Naive thymus-derived CD4-positive, alpha-beta T cell (primary cell): ENCODE data around the gene CYB561D1. TPM values are rescaled to one million over a fixed set of nuclear protein-coding genes. Genes with fewer than 3 reads are reported as not detected.

Source experiments
- ATAC-seq: fragments of 150-1000 bp; cut with Tn5 transposase; 2 replicates; pipeline ENCODE4 v1.10.0; 2021; ENCODE audit warnings: mild to moderate bottlenecking, moderate library complexity
- CTCF ChIA-PET: fragments of 350-600 bp; sonication (Branson Sonifier 250); formaldehyde crosslinking; loops from one replicate; lab custom pipeline; 2021; ENCODE audit warnings: antibody characterized with exemption; lab: Charles Lee
- POLR2A ChIA-PET: fragments of 350-600 bp; sonication (Branson Sonifier 250); formaldehyde crosslinking; loops from one replicate; lab custom pipeline; 2021; ENCODE audit warnings: antibody characterized with exemption, inconsistent platforms; lab: Charles Lee
- DNase-seq, 9 donors: peaks; one replicate each; pipeline versions ENCODE4 v3.0.0 to v3.0.0-alpha.2; 2020 to 2022; ENCODE audit warnings: mixed read lengths in 1 of 9
- H3K27ac ChIP-seq: one replicate; pipeline ENCODE4 v1.7.0; 2013; ENCODE audit warnings: mild to moderate bottlenecking, low read depth, low read length, moderate library complexity
- H3K27me3 ChIP-seq, 2 donors: one replicate each; pipeline ENCODE4 v1.7.0; 2013; ENCODE audit warnings: low read length in 2 of 2, mild to moderate bottlenecking in 2 of 2, moderate library complexity in 2 of 2; ENCODE audit not compliant: control insufficient read depth in 2 of 2, insufficient read depth in 2 of 2
- H3K36me3 ChIP-seq, 3 experiments: 1 replicate in 2 of 3; 2 replicates in 1 of 3; pipeline ENCODE4 v1.7.0; 2013; ENCODE audit warnings: low read length in 3 of 3, mild to moderate bottlenecking in 3 of 3, moderate library complexity in 1 of 3; ENCODE audit not compliant: insufficient read depth in 3 of 3, control insufficient read depth in 2 of 3
- H3K4me1 ChIP-seq, 2 donors: one replicate each; pipeline ENCODE4 v1.7.0; 2013; ENCODE audit warnings: low read length in 2 of 2, mild to moderate bottlenecking in 2 of 2, moderate library complexity in 1 of 2; ENCODE audit not compliant: control insufficient read depth in 2 of 2, insufficient read depth in 2 of 2
- H3K4me3 ChIP-seq: 2 replicates; pipeline ENCODE4 v1.7.0; 2013; ENCODE audit warnings: mild to moderate bottlenecking, low read length
- H3K9me3 ChIP-seq, 3 experiments: 1 replicate in 2 of 3; 2 replicates in 1 of 3; pipeline ENCODE4 v1.7.0; 2013; ENCODE audit warnings: low read length in 3 of 3; ENCODE audit not compliant: control insufficient read depth in 2 of 3
- H3K27ac Mint-ChIP-seq, 9 donors: one replicate each; pipeline ENCODE4 v1.8.0; 2020 to 2022; ENCODE audit warnings: mixed read lengths in 9 of 9, mild to moderate bottlenecking in 8 of 9, moderate library complexity in 5 of 9, inconsistent platforms in 2 of 9
- H3K27me3 Mint-ChIP-seq, 5 donors: one replicate each; pipeline ENCODE4 v1.8.0; 2021 to 2022; ENCODE audit warnings: mixed read lengths in 5 of 5, mild to moderate bottlenecking in 1 of 5
- H3K36me3 Mint-ChIP-seq, 5 donors: one replicate each; pipeline ENCODE4 v1.8.0; 2020 to 2022; ENCODE audit warnings: mixed read lengths in 5 of 5, mild to moderate bottlenecking in 3 of 5, inconsistent platforms in 1 of 5
- H3K4me1 Mint-ChIP-seq, 7 donors: one replicate each; pipeline ENCODE4 v1.8.0; 2020 to 2022; ENCODE audit warnings: mixed read lengths in 7 of 7, mild to moderate bottlenecking in 3 of 7, inconsistent platforms in 1 of 7
- H3K4me3 Mint-ChIP-seq, 10 donors: one replicate each; pipeline ENCODE4 v1.8.0; 2020 to 2022; ENCODE audit warnings: mild to moderate bottlenecking in 10 of 10, mixed read lengths in 10 of 10, moderate library complexity in 6 of 10, inconsistent platforms in 2 of 10
- H3K9me3 Mint-ChIP-seq, 11 donors: one replicate each; pipeline ENCODE4 v1.8.0; 2020 to 2022; ENCODE audit warnings: mixed read lengths in 11 of 11, mild to moderate bottlenecking in 4 of 11, inconsistent platforms in 1 of 11, moderate library complexity in 1 of 11
- intact Hi-C, 2 donors: fragments of 100-400 bp; cut with micrococcal nuclease; formaldehyde crosslinking; loops; one replicate each; pipeline ENCODE4 v1.15.1; 2023
- polyA plus RNA-seq, 2 donors: library from polyadenylated mRNA; unstranded; fragments of 300-500 nt; fragmentation: Illumina TruSeq; gene quantifications; one replicate each; pipeline ENCODE4 v1.2.3, GENCODE V29; 2021
- total RNA-seq, 6 experiments: library from RNA in 5 of 6; stranded (reverse) in 5 of 6; gene quantifications; 1 replicate in 5 of 6; 2 replicates in 1 of 6; pipeline ENCODE4 v1.2.3 and lab custom pipeline; 2021 to 2026

The CYB561D1 gene
- total and polyA plus RNA-seq, 7 experiments from 2014 or later, result 13.5 to 41.5 (median 24.1) TPM

GRCh38 chr1:109539676-109540075 lies 45.8 kb downstream of the CYB561D1 start, which contains the start of gene GPR61:
Gene GPR61, plus strand, starts transcription at chr1:109539872. Its CDS starts 3,151 bp downstream, at chr1:109543023.
- Mint-ChIP-seq H3K4me3 (no peak within 1 kb of the TSS), H3K9me3 (no peaks in the 10 kb centered on the region), H3K36me3 (no peaks in the 10 kb centered on the region), H3K4me1 (peaks cover 0 to 5% (median 0%) of the 10 kb centered on the region in 7 donors), H3K27ac (no peak within 1 kb of the TSS), H3K27me3 (no peaks in the 10 kb centered on the region)
- Histone ChIP-seq H3K4me1 (no peaks in the 10 kb centered on the region), H3K4me3 (no peak within 1 kb of the TSS), H3K9me3 (no peaks in the 10 kb centered on the region), H3K27me3 (no peaks in the 10 kb centered on the region), H3K36me3 (no peaks in the 10 kb centered on the region), H3K27ac (no peak within 1 kb of the TSS)
- ChIA-PET CTCF (interaction anchor here (21.5 kb wide), 1 partner anchor 42 kb away, joined by 1240 read pairs; the partner anchor contains the start of genes AMIGO1, ATXN7L2 and CYB561D1), POLR2A (interaction anchor here (1.0 kb wide), 1 partner anchor 85 kb away, joined by 4 read pairs; no protein-coding TSS in a partner anchor)
- DNase-seq, result no peak
- intact Hi-C loops, result no loop called here
- ATAC-seq, result no peak

- Histone ChIP-seq H3K27ac (no peak overlapping the region), H3K27me3 (no peaks in the 10 kb centered on the region), H3K36me3 (no peaks in the 10 kb centered on the region), H3K4me1 (no peaks in the 10 kb centered on the region), H3K4me3 (no peak overlapping the region), H3K9me3 (no peaks in the 10 kb centered on the region)
- ChIA-PET POLR2A (interaction anchor here (1.2 to 2.8 kb wide), 2 partner anchors 47 to 52 kb away, joined by 3 to 6 read pairs; partner anchors contain the start of gene CYB561D1), CTCF (interaction anchor here (0.8 to 21.5 kb wide), 5 partner anchors 9 to 443 kb away, joined by 3 to 1240 read pairs (median 4); partner anchors contain the start of genes AHCYL1, AMIGO1, ATXN7L2 and CYB561D1)
- Mint-ChIP-seq H3K4me1 (peaks cover 0 to 6% (median 4%) of the 10 kb centered on the region in 7 donors), H3K27me3 (no peaks in the 10 kb centered on the region), H3K9me3 (no peaks in the 10 kb centered on the region), H3K27ac (no peak overlapping the region), H3K36me3 (no peaks in the 10 kb centered on the region), H3K4me3 (no peak overlapping the region)
- no peak for DNase-seq
- no peak for ATAC-seq
- intact Hi-C loops, result no loop called here
These were observed 47.2 kb downstream of the CYB561D1 start for GRCh38 chr1:109541102-109541501.

GRCh38 chr1:109542657-109543056 lies 48.8 kb downstream of the CYB561D1 start:
- Mint-ChIP-seq H3K36me3 (no peaks in the 10 kb centered on the region), H3K27ac (peak overlapping the region in 1 of 9 donors; percentile 36), H3K9me3 (no peaks in the 10 kb centered on the region), H3K27me3 (no peaks in the 10 kb centered on the region), H3K4me1 (peaks cover 3 to 20% (median 18%) of the 10 kb centered on the region in 7 donors), H3K4me3 (no peak overlapping the region)
- H3K36me3 ChIP-seq, result no peaks in the 10 kb centered on the region
- DNase-seq, result no peak
- POLR2A ChIA-PET, result interaction anchor here (1.2 to 2.8 kb wide), 2 partner anchors 49 to 54 kb away, joined by 3 to 6 read pairs; partner anchors contain the start of gene CYB561D1
- intact Hi-C loops, result no loop called here
- H3K9me3 ChIP-seq, result no peaks in the 10 kb centered on the region
- H3K27ac ChIP-seq, result no peak overlapping the region
- CTCF ChIA-PET, result interaction anchor here (2.3 to 21.5 kb wide), 2 partner anchors 10 to 45 kb away, joined by 12 to 1240 read pairs; partner anchors contain the start of genes AMIGO1, ATXN7L2 and CYB561D1
- ATAC-seq, result no peak
- H3K27me3 ChIP-seq, result no peaks in the 10 kb centered on the region
- peaks cover 9 to 14% of the 10 kb centered on the region in 2 donors for H3K4me1 ChIP-seq
- H3K4me3 ChIP-seq, result no peak overlapping the region

- peaks cover 0 to 1% (median 0%) of the 10 kb centered on the region in 5 donors for H3K36me3 Mint-ChIP-seq
- Histone ChIP-seq H3K4me1 (peaks cover 9 to 15% of the 10 kb centered on the region in 2 donors), H3K9me3 (no peaks in the 10 kb centered on the region), H3K4me3 (no peak overlapping the region), H3K36me3 (peaks cover 0 to under 1% (median 0%) of the 10 kb centered on the region in 3 experiments), H3K27ac (no peak overlapping the region), H3K27me3 (no peaks in the 10 kb centered on the region)
- intact Hi-C loops, result no loop called here
- H3K4me3 Mint-ChIP-seq, result no peak overlapping the region
- peaks cover 0 to 2% (median 0%) of the 10 kb centered on the region in 11 donors for H3K9me3 Mint-ChIP-seq
- ATAC-seq (no peak), DNase-seq (no peak)
- H3K27me3 Mint-ChIP-seq, result no peaks in the 10 kb centered on the region
- H3K27ac Mint-ChIP-seq, result no peak overlapping the region
- ChIA-PET CTCF (interaction anchor here (1.3 to 21.5 kb wide), 7 partner anchors 46 to 441 kb away, joined by 3 to 1240 read pairs (median 46); partner anchors contain the start of genes AHCYL1, AMIGO1, ATXN7L2 and CYB561D1), POLR2A (interaction anchor here (1.2 kb wide), 1 partner anchor 91 kb away, joined by 3 read pairs; no protein-coding TSS in a partner anchor)
- peaks cover 3 to 23% (median 19%) of the 10 kb centered on the region in 7 donors for H3K4me1 Mint-ChIP-seq
These were observed 49.5 kb downstream of the CYB561D1 start for GRCh38 chr1:109543283-109543987.

- POLR2A ChIA-PET, result interaction anchor here (1.1 to 1.2 kb wide), 3 partner anchors 82 to 96 kb away, joined by 3 read pairs; no protein-coding TSS in a partner anchor
- H3K4me3 Mint-ChIP-seq, result no peak overlapping the region
These were observed 50.3 kb downstream of the CYB561D1 start for GRCh38 chr1:109543988-109544735.

More at GRCh38 chr1:109543988-109544735, 50.3 kb downstream of the CYB561D1 start:
- Mint-ChIP-seq H3K27me3 (no peaks in the 10 kb centered on the region), H3K36me3 (peaks cover 0 to 6% (median 0%) of the 10 kb centered on the region in 5 donors), H3K9me3 (peaks cover 0 to 3% (median 0%) of the 10 kb centered on the region in 11 donors), H3K4me1 (peaks cover 6 to 31% (median 24%) of the 10 kb centered on the region in 7 donors), H3K27ac (peak overlapping the region in 2 of 9 donors; percentile 56 to 57)
- H3K4me3 ChIP-seq, result no peak overlapping the region
- H3K36me3 ChIP-seq, result peaks cover 0 to 5% (median 0%) of the 10 kb centered on the region in 3 experiments
- H3K27ac ChIP-seq, result no peak overlapping the region
- intact Hi-C loops, result no loop called here
- CTCF ChIA-PET, result interaction anchor here (1.3 to 21.5 kb wide), 8 partner anchors 12 to 440 kb away, joined by 3 to 1240 read pairs (median 30); partner anchors contain the start of genes AHCYL1, AMIGO1, ATXN7L2 and CYB561D1
- DNase-seq, result no peak
- H3K4me1 ChIP-seq, result peaks cover 9 to 17% of the 10 kb centered on the region in 2 donors
- H3K27me3 ChIP-seq, result no peaks in the 10 kb centered on the region
- ATAC-seq, result no peak
- H3K9me3 ChIP-seq, result no peaks in the 10 kb centered on the region
